Activated naive CD4-positive, alpha-beta T cell treated with anti-CD3 and anti-CD28 coated beads, Interleukin-2, amount 50 U/mL, for 16 hours (primary cell): ENCODE results near the gene PTPRO.

ENCODE experiments used
- DNase-seq: peaks from one replicate; pipeline ENCODE4 v3.0.0-alpha.2; 2020

The PTPRO gene

DNA sequence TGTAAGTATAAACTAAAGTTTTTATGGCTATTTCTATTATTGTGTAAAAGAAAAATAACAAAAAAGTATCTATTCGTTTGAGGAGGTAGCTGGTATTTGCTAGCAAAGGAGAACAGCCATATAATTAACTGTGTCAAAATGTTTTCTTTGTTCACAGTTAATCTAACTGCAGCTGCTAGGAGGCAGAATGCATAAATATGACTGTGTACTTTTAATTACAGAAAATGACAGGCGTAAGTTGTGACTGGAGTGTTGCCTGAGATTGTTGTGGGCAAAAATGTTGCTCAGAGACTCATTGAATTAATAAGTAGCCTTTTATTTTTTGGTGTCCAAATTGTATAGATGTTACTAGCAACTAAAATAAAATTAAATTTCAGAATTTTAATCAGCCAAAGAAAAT is 33.5 kb downstream of the PTPRO start:
- no peak for DNase-seq

- no peak for DNase-seq
Measured at GRCh38 chr12:15356951-15357364, 34.6 kb downstream of the PTPRO start.

- DNase-seq, result no peak
Measured at GRCh38 chr12:15364221-15365160, 42.2 kb downstream of the PTPRO start.

- no peak for DNase-seq
Measured at GRCh38 chr12:15368812-15369211, 46.5 kb downstream of the PTPRO start.

DNA sequence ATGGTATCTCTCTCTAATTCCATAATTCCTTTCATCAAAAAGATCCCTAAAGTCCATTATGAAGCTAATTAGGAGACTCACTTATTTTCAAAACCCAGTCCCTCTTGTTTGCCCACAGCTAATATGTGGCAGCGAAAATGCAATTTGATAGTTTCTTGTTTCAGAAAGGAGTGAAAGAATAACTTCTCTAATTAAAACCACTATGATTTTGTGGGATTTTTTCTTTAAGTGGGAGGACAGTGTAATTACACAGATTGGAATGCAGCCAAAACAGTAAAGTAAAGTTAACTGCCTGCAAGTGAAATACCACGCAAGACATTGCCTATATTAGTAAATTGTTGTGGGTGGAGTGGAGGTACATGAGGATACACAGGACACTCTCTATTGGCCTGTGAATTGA is 50.0 kb downstream of the PTPRO start:
- DNase-seq, result no peak

DNA sequence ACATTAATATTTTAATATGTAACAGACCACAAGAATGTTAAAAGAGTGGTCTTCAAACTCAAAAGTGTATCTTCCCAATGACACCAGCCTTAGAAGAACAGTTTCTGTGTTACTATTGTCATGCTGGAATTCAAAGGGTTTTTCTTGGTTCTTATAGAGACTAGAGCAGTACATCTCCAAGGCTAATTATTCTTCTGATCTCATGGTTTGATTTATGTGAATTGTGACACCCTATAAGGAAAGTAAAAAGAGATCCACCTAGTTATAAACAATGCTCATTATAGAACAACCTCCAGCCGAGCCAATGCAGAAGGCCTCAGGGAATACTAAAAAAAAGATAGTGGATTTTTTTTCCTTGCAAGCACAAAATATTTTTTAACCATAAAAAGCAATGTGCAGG is 65.5 kb downstream of the PTPRO start:
- DNase-seq, result no peak

DNA sequence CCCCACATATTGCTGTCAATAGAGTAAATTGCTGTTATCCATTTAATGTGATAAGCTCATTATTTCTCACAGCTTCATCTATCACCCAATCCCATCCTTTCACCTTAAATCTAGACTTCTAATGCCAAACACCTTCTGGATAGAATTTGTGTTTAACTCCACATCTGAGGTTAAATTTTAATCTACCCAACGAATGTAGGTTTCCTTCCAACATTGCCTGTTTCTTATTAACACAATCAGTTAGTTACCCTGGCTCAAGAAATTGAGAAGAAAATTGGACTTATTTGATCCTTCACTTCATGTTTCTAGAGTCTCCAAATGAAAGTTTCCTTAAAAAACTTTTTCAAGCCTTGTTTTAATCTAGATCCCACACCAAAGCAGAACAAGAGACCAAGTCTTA is 67.3 kb downstream of the PTPRO start:
- no peak for DNase-seq

- DNase-seq, result no peak
Measured at GRCh38 chr12:15393037-15393436, 70.7 kb downstream of the PTPRO start.

GRCh38 chr12:15393995-15394394 is 71.7 kb downstream of the PTPRO start:
- DNase-seq, result no peak

GRCh38 chr12:15404485-15404884 is 82.2 kb downstream of the PTPRO start:
- no peak for DNase-seq

DNA sequence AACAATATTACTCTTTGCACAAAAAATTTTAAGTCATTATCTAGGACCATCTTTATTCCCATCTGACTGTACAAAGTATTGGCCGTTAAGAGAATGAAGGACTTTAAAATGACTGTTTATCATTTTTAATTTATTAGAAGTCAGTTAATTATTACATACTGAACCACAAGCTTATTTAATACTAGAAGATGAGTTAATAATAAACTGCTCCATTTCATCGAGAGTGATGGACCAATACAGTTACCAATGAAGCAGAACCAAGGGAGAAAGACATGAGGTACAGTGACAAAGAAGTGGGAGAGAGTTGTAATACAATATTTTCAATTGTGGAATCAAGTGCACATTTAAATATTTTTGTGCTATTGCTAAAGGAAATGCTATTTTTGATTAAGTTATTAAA is 83.3 kb downstream of the PTPRO start:
- DNase-seq, result no peak

GRCh38 chr12:15407025-15407424 is 84.7 kb downstream of the PTPRO start:
- no peak for DNase-seq

GRCh38 chr12:15411842-15412241 is 89.5 kb downstream of the PTPRO start:
- DNase-seq, result no peak

GRCh38 chr12:15417691-15418090 is 95.4 kb downstream of the PTPRO start:
- DNase-seq, result no peak

GRCh38 chr12:15423629-15424028 is 101.3 kb downstream of the PTPRO start:
- DNase-seq, result no peak

- no peak for DNase-seq
Measured at GRCh38 chr12:15427913-15428312, 105.6 kb downstream of the PTPRO start.

DNA sequence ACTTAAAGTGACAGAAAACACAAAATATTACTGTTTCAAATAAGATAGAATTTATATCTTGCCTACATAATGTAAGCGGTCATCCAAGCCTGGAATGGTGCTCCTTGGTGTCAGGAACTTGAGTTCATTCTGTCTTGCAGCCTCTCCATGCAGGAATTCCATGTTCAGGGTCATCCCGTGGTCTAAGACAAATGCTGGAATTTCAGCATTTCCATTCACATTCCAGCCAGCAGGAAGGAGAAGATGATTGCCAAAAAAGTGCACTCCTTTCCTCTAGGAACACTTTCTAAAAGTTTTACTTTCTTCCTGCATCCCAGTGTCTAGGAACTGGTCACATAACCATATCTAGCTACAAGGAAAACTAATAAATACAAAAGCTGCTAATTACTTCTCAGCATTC is 106.3 kb downstream of the PTPRO start:
- DNase-seq, result no peak

GRCh38 chr12:15429262-15429661 is 107.0 kb downstream of the PTPRO start:
- DNase-seq, result no peak

- no peak for DNase-seq
Measured at GRCh38 chr12:15435597-15435996, 113.3 kb downstream of the PTPRO start.

DNA sequence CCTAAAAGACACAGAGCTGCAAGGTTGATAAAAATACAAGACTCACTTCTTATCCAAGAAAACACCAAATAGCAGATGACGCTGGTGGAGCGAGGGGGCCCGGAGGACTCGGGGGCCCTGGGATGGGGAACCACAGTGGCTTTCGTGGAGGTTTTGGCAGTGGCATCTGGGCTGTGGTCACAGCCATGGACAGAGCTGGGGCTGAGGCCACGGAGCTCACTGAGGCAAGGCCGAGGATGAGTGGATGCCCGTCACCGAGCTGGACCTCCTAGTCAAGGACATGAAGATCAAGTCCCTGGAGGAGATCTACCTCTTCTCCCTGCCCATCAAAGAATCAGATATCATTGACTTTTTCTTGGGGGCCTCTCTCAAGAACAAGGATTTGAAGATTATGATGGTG is 117.2 kb downstream of the PTPRO start:
- no peak for DNase-seq

GRCh38 chr12:15443050-15443449 is 120.7 kb downstream of the PTPRO start:
- no peak for DNase-seq

DNA sequence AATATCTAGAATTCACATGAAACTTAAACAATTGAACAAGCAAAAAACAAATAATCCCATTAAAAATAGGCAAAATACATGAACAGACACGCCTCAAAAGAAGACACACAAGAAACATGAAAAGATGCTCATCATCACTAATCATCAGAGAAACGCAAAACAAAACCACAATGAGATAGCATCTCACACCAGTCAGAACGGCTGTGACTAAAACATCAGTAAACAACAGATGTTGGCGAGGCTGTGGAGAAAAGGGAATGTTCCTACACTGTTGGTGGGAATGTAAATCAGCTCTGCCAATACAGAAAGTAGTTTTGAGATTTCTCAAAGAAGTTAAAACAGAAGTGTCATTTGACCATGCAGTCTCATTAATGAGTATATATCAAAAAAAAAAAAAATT is 121.3 kb downstream of the PTPRO start:
- no peak for DNase-seq

DNA sequence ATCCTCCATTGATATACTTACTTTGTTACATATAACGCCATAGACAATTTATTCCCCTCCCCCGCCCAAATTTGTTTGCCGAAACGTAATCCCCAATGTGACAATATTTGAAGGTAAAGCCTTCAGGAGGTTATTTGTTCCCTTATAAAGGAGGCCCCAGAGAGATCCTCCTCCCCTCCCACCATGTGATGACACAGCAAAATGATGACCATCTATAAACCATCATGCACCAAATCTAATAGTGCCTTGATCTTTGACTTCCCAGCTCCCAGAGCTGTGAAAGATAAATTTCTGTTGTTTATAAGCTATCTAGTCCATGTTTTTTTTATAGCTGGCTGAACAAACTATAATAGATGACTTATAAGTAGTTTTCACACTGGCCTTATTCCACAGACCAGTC is 122.2 kb downstream of the PTPRO start:
- DNase-seq, result no peak

GRCh38 chr12:15446807-15447206 is 124.5 kb downstream of the PTPRO start:
- no peak for DNase-seq

DNA sequence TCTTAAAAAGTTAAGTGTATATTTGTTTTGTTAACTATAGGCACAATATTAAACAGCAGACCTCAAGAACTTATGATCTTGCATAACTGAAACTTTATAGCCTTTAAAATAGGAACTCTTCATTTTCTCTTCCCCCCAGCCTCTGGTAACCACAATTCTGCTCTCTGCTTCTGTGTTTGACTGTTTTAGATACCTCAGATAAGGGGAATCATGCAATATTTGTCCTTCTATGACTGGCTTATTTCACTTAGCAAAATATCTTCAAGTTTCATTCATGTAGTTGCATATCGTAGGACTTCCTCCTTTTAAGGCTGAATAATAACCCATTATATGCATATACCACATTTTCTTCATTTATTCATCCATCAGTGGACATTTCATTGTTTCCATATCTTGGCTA is 131.3 kb downstream of the PTPRO start:
- DNase-seq, result no peak
